Stomach (tissue), 9 donors: ENCODE measurements around the gene PACSIN3. TPM values are rescaled to one million over a fixed set of nuclear protein-coding genes. Genes with fewer than 3 reads are reported as not detected.

Experiments
- DNase-seq, 2 donors: peaks; one replicate each; pipeline versions ENCODE4 v3.0.0 to v3.0.0-alpha.2; 2013 to 2019
- H3K27ac ChIP-seq, 5 donors: fragments of 200-600 bp in 4 of 5; sonication (generic) in 4 of 5; one replicate each; pipeline ENCODE4 v1.5.1; 2013 to 2019; ENCODE audit warnings: mild to moderate bottlenecking in 1 of 5, moderate library complexity in 1 of 5
- H3K27me3 ChIP-seq, 3 donors: fragments of 200-600 bp; sonication (generic); one replicate each; pipeline ENCODE4 v1.5.1; 2017 to 2019; ENCODE audit warnings: mixed run types in 1 of 3
- H3K36me3 ChIP-seq, 4 donors: fragments of 200-600 bp; sonication (generic); 1 replicate in 3 of 4; 2 replicates in 1 of 4; pipeline ENCODE4 v1.5.1; 2016 to 2019
- H3K4me1 ChIP-seq, 4 donors: fragments of 200-600 bp; sonication (generic); one replicate each; pipeline ENCODE4 v1.5.1; 2016 to 2019
- H3K4me3 ChIP-seq, 4 donors: fragments of 200-600 bp; sonication (generic) in 3 of 4; one replicate each; pipeline ENCODE4 v1.5.1; 2016 to 2019; ENCODE audit warnings: mild to moderate bottlenecking in 1 of 4
- H3K9me3 ChIP-seq, 4 donors: fragments of 200-600 bp; sonication (generic); one replicate each; pipeline ENCODE4 v1.5.1; 2016 to 2019
- EP300 ChIP-seq: sonication (generic); formaldehyde crosslinking; IDR thresholded peaks from one replicate; pipeline ENCODE4 v1.6.1; 2017; ENCODE audit warnings: antibody characterized with exemption
- POLR2A ChIP-seq, 4 donors: fragments of 450-650 bp; IDR thresholded peaks; one replicate each; pipeline ENCODE4 v1.6.1; 2016; ENCODE audit warnings: antibody characterized with exemption in 4 of 4, control low read depth in 2 of 4, mild to moderate bottlenecking in 1 of 4, moderate library complexity in 1 of 4
- POLR2AphosphoS5 ChIP-seq, 3 donors: sonication (generic); formaldehyde crosslinking; IDR thresholded peaks; one replicate each; pipeline ENCODE4 v1.6.1; 2016; ENCODE audit warnings: antibody characterized with exemption in 3 of 3
- WGBS, 5 donors: extraction: QIAGEN DNeasy Blood & Tissue Kit in 3 of 5; methylation state at CpG; one replicate each; pipeline versions ENCODE4 v1.1.5 to v1.1.7; 2013 to 2018; 5-methylcytosine and 5-hydroxymethylcytosine counted together
- intact Hi-C: fragments of 100-400 bp; cut with DNase I; formaldehyde crosslinking; loops from one replicate; pipeline ENCODE4 v1.15.1; 2023; ENCODE audit warnings: low total_unique reads
- polyA plus RNA-seq, 3 donors: library from polyadenylated mRNA; stranded (reverse); fragments of 200-250 nt; gene quantifications; one replicate each; pipeline ENCODE4 v1.2.3, GENCODE V29; 2013
- total RNA-seq, 5 donors: library from RNA; depleted of rRNA; stranded (reverse); fragments of >200 nt; gene quantifications; one replicate each; pipeline versions ENCODE4 v1.1.0 to v1.2.3, GENCODE V29; 2014 to 2016
- TF ChIP-seq, protein P1 (sequence below), 7 experiments: fragments of 450-650 bp in 4 of 7; fragments of 200-600 bp in 3 of 7; sonication (generic) in 3 of 7; IDR thresholded peaks; one replicate each; pipeline ENCODE4 v1.5.1; 2016 to 2019; ENCODE audit warnings: antibody characterized with exemption in 7 of 7, control low read depth in 2 of 7, mild to moderate bottlenecking in 1 of 7
- donor health status: healthy with polysubstance abuse.
- donor health status: Bipolar disorder and iron deficiency.
- donor health status: healthy.

The PACSIN3 gene
- total and polyA plus RNA-seq, 8 donors = 6.4 to 59.0 (median 26.0) TPM

DNA sequence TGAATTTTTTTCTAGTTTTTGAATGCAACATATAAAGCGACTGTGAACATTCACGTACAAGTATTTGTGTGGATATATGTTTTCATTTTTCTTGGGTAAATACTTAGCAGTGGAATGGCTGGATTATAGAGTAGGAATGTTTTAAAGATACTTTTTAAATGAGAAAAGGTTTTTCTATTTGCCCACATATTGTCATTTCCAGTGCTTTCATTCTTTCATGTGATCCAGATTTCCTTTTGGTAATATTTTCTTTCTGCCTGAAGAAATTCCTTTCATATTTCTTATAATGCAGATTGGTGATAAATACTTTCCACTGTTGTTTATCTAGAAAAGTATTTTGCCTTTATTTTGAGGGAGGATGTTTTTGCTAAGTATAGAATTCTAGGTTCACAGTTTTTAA, 36.5 kb upstream of the PACSIN3 start:
- Histone ChIP-seq H3K27me3 (no peaks in the 10 kb centered on the region), H3K4me3 (no peak overlapping the region), H3K27ac (no peak overlapping the region), H3K4me1 (peaks cover 0 to 23% (median 8%) of the 10 kb centered on the region in 4 donors), H3K36me3 (peaks cover 6 to 95% (median 82%) of the 10 kb centered on the region in 4 donors), H3K9me3 (no peaks in the 10 kb centered on the region)
- 92 to 100% (median 94%) methylated on average over 2 of the region's 2 CpGs for WGBS, 5 donors
- intact Hi-C loops = no loop called here
- TF ChIP-seq EP300 = no peak
- no peak for TF ChIP-seq POLR2A (IDR thresholded peaks at IDR 0.05)
- TF ChIP-seq POLR2AphosphoS5 (IDR thresholded peaks at IDR 0.05) = no peak
- TF ChIP-seq, protein P1, sequence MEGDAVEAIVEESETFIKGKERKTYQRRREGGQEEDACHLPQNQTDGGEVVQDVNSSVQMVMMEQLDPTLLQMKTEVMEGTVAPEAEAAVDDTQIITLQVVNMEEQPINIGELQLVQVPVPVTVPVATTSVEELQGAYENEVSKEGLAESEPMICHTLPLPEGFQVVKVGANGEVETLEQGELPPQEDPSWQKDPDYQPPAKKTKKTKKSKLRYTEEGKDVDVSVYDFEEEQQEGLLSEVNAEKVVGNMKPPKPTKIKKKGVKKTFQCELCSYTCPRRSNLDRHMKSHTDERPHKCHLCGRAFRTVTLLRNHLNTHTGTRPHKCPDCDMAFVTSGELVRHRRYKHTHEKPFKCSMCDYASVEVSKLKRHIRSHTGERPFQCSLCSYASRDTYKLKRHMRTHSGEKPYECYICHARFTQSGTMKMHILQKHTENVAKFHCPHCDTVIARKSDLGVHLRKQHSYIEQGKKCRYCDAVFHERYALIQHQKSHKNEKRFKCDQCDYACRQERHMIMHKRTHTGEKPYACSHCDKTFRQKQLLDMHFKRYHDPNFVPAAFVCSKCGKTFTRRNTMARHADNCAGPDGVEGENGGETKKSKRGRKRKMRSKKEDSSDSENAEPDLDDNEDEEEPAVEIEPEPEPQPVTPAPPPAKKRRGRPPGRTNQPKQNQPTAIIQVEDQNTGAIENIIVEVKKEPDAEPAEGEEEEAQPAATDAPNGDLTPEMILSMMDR (IDR thresholded peaks at IDR 0.05) = no peak
- no peak for DNase-seq

DNA sequence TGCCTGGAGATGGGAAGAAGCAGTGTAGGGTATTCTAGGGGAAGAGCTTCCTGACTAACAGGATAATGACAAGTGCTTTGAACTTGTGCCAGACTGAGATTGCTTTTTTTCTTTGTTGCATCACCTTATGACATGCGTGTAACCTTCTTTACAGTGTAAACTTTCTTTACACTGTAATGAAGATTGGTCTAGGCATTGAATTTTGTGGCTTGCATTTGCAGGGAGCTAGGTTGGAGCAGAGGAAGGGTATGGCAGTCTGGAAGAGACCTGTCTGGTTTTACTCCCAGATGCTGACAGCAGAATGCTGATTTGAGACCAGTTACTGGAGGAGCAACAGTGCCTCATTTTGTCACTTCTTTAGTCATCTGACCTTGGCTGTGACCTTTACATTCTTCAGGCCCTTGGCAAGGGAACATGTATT, 34.2 kb upstream of the PACSIN3 start:
- Histone ChIP-seq H3K27me3 (no peaks in the 10 kb centered on the region), H3K4me1 (peaks cover 18 to 46% (median 30%) of the 10 kb centered on the region in 4 donors), H3K9me3 (no peaks in the 10 kb centered on the region), H3K27ac (peak overlapping the region in 2 of 5 donors; percentile 22 to 25), H3K4me3 (no peak overlapping the region), H3K36me3 (peaks cover 6 to 73% (median 66%) of the 10 kb centered on the region in 4 donors)
- 35 to 81% (median 77%) methylated on average over 1 of the region's 1 CpG for WGBS, 5 donors
- no peak for DNase-seq
- peak in 1 of 3 donors; percentile 30 for TF ChIP-seq POLR2AphosphoS5 (IDR thresholded peaks at IDR 0.05)
- no peak for TF ChIP-seq POLR2A (IDR thresholded peaks at IDR 0.05)
- TF ChIP-seq, protein P1 (IDR thresholded peaks at IDR 0.05) = no peak
- intact Hi-C loops = no loop called here

DNA sequence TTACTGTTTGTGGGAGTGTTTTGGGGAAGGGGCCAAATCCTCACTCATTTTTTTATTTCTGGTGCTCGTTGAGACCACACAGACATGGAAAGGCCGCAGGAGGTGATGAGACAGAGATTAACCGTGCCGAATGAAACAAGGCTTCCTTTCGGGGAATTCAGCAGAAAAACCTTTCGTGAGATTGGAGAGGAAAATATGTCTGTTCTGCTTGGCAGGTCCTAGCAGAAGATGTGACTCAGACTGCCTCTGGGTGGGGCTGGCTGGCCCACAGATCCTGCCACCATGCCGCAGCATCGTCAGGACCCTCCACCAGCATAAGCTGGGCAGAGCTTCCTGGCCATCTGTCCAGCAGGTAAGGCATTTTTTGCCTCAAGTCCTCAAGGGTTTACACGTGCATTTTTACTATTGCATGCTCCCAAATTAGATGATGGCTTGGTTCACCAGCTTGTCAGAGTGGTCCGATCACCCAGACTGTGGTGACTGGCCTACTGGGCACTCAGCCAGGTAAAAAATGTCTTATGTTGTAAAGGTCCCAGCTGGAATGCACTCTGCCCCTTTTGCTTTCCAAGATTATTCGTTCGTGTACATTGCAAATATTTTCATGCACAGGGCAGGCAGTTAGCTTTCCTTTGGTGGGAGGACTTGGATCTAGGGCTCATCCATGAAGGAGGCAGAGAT, 30.0 kb upstream of the PACSIN3 start:
- peaks cover 21 to 61% (median 43%) of the 10 kb centered on the region in 4 donors for H3K4me1 ChIP-seq
- peaks cover 6 to 35% (median 31%) of the 10 kb centered on the region in 4 donors for H3K36me3 ChIP-seq
- peak overlapping the region; percentile 61 to 74 (median 71) for H3K4me3 ChIP-seq
- H3K27me3 ChIP-seq = no peaks in the 10 kb centered on the region
- peak overlapping the region; percentile 79 to 96 (median 95) for H3K27ac ChIP-seq
- intact Hi-C loops = no loop called here
- WGBS, 5 donors = 3 to 8% (median 6%) methylated on average over 10 to 12 of the region's 12 CpGs
- H3K9me3 ChIP-seq = no peaks in the 10 kb centered on the region
- TF ChIP-seq POLR2AphosphoS5 (IDR thresholded peaks at IDR 0.05) (peak in 1 of 3 donors; percentile 31), POLR2A (IDR thresholded peaks at IDR 0.05) (no peak)
- peak; percentile 69 to 86 for DNase-seq

DNA sequence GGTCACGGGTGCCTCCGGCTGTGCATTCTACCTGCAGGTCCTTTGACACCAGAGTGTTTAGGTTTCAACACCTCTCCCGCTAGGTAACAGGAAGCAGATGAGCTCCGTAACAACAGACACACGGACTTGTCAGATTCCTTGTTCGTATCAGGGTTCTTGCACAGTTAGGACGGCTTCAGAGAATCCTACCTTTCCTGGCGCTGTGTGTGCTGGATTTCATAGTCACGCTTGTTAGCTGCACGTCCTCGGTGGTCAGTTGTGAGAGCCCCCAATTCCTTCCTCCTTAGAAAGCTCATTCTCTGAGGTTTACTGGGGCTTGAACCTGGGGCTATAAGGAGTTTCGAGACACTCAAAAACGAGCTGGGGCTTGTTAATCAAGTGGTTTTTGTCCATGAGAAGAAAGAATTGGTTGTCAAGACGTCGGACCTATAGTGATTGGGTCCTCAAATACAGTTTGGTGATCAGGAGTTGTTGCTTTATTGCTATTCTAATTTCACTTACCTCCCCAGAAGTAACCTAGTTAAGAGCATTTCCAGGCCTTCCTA, 29.2 kb upstream of the PACSIN3 start:
- peak overlapping the region; percentile 92 to 96 (median 95) for H3K27ac ChIP-seq

More for the DNA sequence above, 29.2 kb upstream of the PACSIN3 start:
- DNase-seq = no peak
- H3K9me3 ChIP-seq = no peaks in the 10 kb centered on the region
- H3K4me1 ChIP-seq = peaks cover 21 to 61% (median 41%) of the 10 kb centered on the region in 4 donors
- WGBS, 5 donors = 2 to 8% (median 7%) methylated on average over 15 of the region's 15 CpGs
- H3K36me3 ChIP-seq = peaks cover 6 to 27% (median 23%) of the 10 kb centered on the region in 4 donors
- no peaks in the 10 kb centered on the region for H3K27me3 ChIP-seq
- H3K4me3 ChIP-seq = peak overlapping the region; percentile 61 to 74 (median 71)
- intact Hi-C loops = no loop called here
- TF ChIP-seq EP300 (no peak), POLR2AphosphoS5 (IDR thresholded peaks at IDR 0.05) (no peak), POLR2A (IDR thresholded peaks at IDR 0.05) (no peak)
- TF ChIP-seq, protein P1 (IDR thresholded peaks at IDR 0.05) = no peak
